Inflammatory macrophage treated with lipopolysaccharide for 4 hours (primary cell): ENCODE data around the gene SOX10.
"Not testable (repeated sequence)": the region's sequence is repeated elsewhere in the genome, so short reads cannot be mapped to it uniquely, and the experiment has no call there.

ENCODE experiments used
- DNase-seq: peaks from one replicate; pipeline ENCODE4 v3.0.0-alpha.2; 2020

SOX10 gene

DNA sequence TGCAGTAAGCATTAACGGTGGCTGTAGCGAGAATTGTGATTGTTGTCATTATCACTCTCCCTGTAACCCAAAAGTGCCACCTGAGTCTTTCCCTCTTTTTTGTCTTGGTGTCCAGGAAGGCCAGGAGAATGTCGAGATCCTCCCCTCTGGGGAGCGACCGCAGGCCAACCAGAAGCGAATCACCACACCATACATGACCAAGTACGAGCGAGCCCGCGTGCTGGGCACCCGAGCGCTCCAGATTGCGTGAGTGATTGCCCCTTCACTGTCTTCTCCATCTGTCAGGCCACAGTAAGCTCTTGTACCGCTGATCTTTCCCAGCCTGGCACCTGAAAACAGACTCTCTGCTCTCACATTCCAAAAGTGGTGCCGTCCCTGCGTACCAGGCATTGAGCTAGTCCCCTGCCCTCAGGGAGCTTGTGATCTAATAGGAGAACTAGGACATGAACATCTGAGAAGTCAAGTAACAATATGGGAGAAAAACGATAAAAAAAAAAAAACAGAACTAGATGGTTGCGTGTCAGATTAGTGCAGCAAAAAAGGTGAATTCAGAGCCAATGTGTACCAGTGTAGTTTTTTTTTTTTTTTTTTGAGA, 25.0 kb downstream of the SOX10 start:
- no peak for DNase-seq

DNA sequence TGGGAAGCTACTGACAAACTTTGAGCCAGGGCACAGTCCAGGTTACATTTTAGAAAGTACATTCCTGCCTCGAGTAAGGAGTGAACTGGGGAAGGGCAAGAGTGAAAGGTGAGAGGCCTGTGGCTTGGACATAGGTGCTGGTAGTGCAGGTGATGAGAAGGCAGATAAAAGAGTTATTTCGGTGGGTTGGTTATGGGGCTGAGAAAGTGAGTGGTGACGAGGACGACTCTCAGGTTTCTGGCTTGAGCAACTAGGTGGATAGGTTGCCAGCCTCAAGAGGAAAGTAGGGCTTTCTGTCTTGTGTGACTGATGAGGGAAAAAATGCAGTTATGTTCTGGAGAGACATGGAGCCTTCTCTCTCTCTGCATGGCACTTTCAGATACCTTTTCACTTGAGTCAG, 27.1 kb downstream of the SOX10 start:
- DNase-seq: no peak

DNA sequence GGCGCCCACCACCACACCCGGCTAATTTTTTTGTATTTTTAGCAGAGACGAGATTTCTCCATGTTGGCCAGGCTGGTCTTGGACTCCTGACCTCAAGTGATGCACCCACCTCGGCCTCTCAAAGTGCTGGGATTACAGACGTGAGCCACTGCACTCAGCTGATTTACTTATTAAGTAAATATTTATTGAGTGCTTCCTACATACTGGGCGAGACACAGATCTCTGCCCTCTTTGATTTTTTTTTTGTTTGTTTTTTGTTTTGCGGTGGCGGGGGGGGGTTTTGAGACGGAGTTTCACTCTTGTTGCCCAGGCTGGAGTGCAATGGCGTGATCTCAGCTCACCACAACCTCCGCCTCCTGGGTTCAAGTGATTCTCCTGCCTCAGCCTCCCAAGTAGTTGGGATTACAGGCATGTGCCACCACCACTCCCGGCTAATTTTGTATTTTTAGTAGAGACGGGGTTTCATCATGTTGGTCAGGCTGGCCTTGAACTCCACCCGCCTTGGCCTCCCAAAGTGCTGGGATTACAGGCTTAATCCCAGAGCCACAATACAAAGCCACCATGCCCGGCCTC, 28.4 kb downstream of the SOX10 start:
- DNase-seq: not testable (repeated sequence)

DNA sequence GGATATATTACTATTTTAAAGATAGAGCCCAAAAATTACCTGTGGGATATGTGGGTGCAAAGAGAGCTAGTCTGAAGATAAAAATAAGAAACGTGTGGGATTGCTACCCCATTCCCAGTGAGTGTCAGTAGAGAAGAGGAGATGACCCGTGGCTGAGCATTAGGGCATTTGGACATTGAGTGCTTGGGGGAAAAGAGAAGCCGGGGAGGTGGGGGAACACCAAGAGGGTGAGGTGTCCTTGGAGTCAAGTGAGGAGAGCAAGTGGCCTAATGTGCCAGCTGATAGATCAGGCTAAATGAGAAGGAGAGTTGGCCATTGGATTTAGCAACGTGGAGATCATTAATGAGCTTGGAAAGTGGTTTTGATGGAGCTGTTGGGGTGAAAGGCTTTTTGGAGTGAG, 29.7 kb downstream of the SOX10 start:
- DNase-seq: no peak

DNA sequence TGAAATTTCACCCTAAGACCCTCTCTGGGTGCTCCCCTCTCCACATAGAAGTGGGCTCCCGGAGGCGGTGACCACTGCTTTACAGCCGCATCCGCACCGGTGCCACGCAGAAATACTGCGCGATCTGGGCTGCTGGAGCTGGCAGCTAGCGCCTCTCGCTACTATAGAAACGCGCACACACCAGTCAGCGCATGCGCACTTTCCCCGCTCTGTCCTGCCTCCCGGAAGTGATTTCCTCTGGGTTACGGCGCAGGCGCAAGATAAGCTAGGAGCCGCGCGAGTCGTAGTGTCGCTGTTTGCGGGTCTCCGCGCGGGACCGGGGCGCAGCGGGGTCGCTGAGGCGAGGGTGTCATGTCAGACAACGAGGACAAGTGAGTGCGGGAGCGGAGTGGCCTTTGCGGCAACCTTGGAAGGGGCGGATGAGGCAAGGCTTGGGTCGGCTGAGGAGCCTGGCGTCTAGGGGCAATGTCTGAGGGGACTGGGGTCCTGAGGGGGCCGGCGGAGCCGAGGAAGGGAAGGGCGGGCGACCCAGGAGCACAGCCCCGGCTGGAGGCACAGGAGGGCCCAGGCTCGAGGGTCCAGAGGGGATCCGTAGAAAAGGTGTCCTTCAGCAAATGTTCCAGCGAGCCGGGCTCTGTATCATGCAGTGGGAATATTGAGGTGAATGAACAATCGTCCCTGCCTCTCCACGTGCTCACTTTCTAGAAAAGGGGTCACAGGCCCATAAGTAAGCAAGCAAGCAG, 30.7 kb downstream of the SOX10 start, which contains the start of the genes C22orf23 and POLR2F:
Gene C22orf23 (minus strand): TSS at position 165 of the 743 bp plus-strand sequence. CDS start 452 bp downstream, outside the sequence.
Gene POLR2F (plus strand): TSS at position 263 of the 743 bp plus-strand sequence. CDS start 89 bp downstream, at position 352.
- peak; percentile 98 for DNase-seq

DNA sequence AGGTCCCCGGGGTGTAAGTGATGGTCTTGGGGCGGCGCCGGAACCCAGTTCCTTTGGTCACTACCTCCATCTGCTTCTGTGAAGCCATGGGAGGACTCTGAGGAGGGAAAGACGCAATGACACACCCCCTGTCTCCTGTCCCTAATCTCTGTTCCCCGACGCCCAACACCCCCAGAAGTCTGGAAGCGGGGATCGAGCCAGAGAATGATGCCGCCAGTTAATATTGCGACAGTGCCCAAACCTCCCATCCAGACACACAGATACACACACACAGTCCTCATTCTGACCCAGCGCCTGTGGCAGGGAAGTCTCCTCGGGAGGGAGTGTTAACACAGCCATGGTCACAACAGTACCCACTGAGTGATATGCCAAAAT, 31.3 kb downstream of the SOX10 start:
- DNase-seq: no peak

DNA sequence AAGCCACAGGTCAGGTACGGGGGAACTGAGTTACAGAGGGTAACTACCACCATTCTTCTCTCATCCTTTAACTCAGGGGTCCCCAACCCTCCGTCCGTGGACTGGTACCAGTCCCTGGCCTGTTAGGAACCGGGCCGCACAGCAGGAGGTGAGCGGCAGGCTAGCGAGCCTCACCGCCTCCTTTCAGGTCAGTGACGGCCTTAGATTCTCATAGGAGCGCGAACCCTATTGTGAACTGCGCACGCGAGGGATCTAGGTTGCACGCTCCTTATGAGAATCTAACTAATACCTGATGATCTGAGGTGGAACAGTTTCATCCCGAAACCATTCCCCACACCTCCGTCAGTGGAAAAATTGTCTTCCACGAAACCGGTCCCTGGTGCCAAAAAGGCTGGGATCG, 31.7 kb downstream of the SOX10 start:
- DNase-seq: not testable (repeated sequence)

DNA sequence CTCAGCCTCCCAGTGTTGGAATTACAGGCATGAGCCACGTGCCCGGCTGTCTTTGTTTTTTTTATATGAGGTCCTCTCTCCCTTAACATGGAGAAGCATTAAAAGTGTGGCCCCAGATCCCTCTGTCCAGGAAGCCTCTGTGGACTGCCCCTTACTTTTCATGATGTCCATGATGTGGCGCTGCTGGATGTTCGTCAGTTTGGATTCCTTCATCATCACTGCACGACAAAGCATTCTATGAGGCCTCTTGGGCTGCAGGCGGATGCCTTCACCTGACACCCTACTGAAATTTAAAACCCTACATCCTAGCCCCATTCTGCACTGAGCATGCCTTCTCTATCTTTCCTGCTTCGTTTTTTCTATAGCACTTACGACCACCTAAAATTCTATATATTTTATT, 33.0 kb downstream of the SOX10 start:
- no peak for DNase-seq

DNA sequence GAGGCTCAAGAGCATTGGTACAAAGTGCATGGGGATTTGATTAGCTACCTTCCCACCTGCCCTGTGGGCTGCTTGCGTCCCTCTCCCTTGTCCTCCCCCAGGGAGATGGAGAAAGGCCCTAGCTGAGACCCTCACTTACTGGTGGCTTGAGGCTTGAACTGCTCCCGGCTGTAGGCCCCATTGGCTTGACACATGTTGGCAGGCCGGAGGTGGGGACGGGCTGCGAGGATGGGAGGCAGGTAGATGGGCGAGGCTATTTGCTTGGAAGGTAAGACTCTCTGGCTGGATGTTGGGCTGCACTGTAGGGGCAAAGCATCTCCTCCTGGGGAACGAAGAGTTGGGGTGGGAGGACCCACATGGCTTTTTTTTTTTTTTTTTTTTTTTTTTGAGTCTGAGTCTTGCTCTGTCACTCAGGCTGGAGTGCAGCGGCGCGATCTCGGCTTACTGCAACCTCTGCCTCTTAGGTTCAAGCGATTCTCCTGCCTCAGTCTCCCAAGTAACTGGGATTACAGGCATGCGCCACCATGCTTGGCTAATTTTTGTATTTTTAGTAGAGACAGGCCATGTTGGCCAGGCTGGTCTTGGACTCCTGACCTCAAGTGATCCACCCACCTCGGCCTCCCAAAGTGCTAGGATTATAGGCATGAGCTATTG, 37.1 kb downstream of the SOX10 start:
- not testable (repeated sequence) for DNase-seq

DNA sequence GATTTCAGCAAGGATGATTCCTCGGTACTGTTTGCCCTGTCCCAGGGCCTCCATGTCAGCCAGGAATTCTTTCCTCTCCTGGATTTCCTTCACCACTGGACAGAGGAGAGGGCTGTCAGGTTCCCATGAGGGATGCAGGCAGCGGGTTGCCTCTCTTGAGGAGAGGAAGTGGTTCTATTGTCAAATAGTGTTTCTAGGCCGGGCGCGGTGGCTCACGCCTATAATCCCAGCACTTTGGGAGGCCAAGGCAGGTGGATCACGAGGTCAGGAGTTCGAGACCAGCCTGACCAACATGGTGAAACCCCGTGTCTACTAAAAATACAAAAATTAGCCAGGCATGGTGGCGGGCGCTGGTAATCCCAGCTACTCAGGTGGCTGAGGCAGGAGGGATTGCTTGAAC, 39.9 kb downstream of the SOX10 start:
- not testable (repeated sequence) for DNase-seq

DNA sequence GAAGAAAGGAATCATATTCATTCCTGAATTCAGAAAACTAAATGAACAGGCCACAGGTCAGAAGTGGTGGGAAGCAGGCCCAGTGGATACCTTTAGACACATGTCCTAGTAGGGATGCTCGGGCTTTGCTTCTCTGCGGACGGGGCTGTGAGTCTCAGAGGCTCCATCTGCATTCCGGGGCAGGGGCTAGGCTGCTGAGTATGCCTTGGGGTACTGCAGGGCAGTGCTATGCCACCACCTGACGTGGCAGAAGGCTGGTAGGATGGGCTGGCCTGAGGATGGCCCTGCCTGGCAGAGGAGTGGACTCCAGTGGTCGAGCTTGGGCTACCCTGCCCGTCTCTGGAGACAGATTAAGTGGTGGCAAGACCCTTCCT, 40.5 kb downstream of the SOX10 start:
- no peak for DNase-seq

DNA sequence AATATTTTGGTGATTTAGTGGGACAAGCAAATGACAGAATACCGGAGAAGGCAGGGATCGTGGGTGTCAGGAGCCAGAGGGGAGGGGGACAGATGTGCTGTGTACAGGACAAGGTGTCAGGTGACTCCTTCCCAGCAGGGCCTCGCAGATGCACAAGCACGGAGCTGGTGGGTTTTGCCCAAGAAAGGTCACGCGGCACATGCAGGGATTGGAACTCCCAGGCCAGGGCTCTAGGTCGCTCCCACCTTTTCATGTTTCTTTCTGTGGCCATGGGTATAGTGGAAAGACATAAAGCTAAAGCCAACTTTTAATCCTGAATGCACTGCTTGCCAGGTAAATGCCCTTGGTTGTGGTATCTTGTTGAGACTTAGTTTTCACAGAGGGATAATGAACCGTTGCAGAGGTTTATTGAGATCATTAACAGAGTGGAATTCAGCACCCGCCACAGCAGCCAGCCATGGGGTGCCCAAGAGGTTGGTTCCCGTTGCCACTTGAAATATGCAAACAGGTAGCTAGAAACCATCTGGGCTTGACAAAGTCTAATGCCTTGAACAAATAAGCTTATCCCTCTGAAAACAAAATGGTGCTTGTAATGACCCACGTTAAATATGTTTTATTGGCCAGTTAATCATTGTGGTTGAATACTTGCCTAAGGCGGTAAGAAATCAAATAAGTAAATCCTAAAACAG, 41.1 kb downstream of the SOX10 start:
- no peak for DNase-seq

DNA sequence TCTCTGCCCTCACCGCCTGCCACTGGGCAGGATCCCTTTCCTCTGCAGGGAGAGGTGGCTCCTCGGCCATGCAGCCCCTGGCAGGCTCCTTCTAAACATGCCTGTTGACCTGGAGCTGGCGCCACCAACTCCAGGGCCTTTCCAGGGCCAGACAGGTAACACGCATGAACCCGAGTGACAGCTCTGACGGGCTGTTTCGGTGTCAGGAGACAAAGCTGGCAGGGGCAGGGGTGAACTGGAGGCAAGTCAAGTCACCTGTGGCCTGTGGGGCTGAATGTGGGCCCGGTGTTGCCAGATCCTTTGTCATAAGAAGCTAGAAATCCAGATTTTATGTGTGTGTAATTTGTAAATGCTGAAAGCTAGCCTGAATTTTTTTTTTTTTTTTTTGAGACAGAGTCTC, 42.2 kb downstream of the SOX10 start:
- no peak for DNase-seq

DNA sequence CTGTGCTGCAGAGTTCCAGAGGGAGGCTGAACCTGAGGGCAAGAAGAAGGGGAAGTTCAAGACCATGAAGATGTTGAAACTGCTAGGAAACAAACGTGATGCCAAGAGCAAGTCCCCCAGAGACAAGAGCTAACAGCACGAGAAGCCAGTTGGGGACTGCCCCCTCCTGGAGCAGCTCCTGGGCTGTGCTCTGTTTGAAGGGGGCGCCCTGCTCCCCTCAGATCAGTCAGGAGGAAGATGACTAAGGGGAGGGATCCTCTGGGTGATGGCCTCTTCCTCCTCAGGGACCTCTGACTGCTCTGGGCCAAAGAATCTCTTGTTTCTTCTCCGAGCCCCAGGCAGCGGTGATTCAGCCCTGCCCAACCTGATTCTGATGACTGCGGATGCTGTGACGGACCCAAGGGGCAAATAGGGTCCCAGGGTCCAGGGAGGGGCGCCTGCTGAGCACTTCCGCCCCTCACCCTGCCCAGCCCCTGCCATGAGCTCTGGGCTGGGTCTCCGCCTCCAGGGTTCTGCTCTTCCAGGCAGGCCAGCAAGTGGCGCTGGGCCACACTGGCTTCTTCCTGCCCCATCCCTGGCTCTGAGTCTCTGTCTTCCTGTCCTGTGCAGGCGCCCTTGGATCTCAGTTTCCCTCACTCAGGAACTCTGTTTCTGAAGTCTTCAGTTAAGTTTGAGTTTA, 43.5 kb downstream of the SOX10 start:
- no peak for DNase-seq

DNA sequence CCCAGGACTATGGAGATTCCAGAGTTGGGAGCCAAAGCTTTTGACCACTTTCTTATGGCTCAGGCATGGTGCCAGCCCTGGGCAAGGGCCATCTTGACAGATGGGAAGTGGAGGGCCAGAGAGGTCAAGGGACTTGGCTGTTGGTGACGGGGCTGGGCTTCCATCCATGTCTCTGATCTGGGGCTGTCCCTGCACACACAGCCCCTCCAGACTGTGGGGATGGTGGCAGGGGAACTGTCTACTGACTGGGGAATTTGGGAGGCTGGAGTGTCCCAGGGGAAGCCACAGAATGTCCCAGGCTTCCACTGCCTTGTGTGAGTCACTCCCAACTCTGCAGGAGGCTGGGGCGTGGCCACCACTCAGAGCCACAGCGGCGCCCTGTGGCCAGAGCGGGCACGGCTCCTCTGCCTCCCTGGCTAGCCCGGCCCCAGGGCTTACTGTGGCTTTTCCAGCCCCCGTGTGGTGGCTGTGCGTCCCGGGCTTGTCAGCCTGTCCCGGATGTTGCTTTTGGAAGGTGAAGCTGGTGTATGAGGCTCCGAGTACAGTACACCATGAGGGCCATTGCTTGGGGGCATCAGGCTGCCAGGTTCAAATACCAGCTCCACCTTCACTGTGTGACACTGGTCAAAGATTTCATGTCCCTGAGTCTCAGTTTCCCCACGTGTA, 50.5 kb downstream of the SOX10 start:
- peak; percentile 92 for DNase-seq

DNA sequence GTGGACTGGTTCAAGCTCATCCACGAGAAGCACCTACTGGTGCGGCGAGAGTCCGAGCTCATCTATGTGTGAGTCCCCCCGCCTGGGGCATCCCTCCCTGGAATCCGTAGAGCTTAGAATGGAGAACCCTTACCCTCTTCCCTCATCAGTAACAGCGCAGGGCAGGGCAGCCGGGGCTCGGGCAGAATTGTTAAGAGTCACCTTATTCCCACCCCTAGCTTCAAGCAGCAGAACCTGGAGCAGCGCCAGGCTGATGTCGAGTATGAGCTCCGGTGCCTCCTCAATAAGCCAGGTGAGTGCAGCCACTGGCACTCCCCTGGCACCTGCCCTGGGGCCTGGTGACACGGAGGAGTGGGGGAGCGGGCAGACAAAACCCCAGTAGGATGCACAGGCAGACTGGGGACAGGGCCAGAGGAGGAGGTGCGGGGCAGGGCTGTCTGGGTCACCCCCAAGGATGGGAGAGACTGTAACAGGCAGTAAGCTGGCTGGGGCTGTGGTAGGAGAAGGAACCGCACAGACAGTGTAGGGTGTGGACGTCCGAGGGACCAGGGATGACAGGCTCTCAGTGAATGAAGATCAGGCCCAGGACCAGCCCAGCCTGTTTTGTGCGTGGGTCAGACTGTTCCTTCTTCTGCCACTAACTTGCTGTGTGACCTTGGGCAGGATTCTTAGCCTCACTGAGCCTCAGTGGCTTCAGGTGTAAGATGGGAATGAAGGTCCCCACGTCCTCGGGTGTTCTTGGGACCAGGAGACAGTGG, 51.4 kb downstream of the SOX10 start:
- no peak for DNase-seq

DNA sequence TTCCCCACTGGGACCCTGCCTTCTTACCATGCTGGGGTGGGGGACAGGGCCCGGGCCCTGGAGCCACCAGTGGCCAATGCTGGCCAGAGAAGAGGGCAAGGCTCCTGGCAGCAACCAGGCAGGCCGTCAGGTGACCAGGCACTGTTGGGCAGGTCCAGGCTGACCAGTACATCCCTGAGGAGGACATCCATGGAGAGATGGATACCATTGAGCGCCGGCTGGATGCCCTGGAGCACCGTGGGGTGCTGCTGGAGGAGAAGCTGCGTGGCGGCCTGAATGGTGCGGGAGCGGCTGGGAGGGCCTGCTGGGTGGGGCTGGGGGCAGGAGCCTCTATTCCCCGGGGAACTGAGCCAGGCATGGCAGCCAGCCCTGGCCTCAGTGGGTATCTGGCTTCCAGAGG, 52.0 kb downstream of the SOX10 start:
- DNase-seq: no peak

DNA sequence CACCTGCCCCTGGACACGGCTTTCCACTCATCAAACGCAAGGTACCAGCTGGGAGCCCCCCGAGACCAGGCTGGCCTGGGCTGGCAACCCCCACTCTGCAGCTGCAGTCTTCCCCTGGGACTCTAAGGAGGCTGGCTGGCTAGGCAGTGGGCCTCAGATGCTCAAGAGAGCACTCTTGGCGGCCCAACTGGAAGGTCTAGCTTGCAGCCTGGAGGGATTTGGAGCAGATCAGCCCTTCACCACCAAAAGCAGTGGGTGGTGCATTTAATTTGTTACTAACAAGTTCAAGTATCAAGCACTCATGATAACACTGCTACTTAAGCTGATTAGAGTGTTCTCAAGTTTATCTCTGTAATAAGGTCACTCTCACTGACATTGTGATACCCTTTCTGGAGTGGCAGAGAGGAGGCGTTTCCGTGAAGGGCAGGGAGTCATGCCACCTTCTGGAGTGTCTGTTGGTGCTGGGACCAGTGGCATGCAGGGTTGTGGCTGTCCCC, 52.4 kb downstream of the SOX10 start:
- DNase-seq: no peak

DNA sequence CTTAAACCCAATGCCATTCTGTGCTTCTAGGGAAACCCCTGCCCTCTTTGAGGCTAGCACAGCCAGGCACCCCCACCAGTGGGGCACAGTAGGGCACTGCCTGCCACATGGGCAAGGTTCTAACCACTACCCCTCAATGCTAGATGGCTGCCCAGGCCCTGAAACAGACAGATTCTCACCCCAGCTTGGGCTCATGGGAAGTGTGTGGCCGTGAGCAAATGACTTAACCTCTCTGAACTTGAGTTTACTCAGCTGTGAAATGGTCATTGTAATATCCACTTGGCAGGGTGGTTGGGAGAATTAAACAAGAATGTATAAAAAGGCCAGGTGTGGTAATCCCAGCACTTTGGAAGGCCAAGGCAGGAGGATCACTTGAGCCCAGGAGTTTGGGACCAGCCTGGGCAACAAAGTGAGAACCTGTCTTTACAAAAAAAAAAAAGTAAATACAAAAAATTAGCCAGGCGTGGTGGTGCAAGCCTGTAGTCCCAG, 53.4 kb downstream of the SOX10 start:
- no peak for DNase-seq

DNA sequence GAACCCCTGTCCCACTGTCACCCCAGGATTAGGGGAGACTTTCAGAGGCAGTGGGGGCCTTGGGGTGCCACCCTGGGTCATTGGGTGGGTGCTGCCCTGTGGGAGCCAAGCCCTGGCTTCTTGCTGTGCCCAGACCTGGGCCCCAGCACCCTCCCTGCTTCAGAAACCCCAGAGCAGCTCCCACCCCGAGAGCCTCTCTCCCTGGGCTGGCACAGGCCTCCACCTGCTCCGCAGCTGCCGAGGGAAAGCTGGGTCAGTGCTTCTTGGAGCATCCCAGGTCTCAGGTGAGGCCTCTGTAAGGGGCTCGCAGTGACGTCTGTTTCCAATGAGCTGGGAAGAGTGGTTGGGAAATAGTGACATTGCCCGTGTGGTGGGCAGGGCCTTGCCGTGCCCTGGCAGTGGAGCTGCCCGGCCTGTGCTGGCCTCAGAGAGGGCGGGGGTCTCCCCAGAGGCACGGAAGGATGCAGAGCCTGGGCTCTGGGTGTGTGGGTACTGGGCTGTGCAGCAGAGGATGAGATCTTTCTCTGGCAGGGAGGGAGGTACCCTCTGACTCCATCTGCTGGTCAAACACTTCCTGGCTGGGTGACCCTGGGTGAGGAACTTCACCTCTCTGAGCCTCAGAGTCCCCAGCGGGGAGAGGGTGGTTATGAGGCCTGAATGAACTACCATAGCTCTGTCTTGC, 53.9 kb downstream of the SOX10 start:
- no peak for DNase-seq
